ENCODE measurements around the gene DLX1.
A peak's percentile ranks its signal among the peaks of the same experiment; 100 is the strongest.

The DLX1 gene

DNA sequence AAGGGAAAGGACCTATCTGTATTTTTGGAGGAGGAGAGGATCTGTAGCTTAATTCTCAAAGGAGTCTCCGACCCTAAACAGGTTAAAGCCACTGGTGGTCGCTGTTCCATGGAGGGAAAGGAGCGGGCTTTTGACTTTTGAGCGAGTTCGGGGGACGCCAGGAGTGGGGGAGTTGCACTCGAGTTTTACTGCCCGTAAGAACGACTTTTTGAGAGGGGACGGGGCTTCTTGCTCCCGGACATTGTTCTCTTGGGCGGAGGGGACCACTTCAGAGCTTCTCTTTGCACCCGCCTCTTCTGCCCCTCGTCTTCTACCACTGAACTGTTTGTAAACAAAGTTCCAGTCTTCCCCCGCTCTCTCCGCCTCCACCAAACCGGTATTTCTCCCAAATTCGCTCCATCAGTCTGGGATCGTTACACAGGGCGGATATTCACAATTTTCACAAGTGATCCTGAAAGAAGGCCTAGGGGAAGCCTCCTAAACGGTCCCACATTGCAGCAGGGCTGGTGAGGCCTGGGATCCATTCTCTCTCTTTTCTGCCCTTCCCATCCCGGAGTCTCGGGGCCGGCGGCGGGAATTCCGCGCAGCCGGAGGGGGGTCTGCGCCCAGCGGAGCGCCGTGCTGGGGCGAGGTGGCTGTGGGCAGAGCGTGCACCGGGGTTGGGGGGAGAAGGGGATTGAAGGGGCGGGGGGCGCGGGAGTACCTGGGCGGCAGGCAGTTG, 10.8 kb downstream of the DLX1 start:
- DNase-seq (ENCODE audit: low read depth, low spot score), result no peak
- peak overlapping the region; percentile 96 for H3K27ac ChIP-seq

DNA sequence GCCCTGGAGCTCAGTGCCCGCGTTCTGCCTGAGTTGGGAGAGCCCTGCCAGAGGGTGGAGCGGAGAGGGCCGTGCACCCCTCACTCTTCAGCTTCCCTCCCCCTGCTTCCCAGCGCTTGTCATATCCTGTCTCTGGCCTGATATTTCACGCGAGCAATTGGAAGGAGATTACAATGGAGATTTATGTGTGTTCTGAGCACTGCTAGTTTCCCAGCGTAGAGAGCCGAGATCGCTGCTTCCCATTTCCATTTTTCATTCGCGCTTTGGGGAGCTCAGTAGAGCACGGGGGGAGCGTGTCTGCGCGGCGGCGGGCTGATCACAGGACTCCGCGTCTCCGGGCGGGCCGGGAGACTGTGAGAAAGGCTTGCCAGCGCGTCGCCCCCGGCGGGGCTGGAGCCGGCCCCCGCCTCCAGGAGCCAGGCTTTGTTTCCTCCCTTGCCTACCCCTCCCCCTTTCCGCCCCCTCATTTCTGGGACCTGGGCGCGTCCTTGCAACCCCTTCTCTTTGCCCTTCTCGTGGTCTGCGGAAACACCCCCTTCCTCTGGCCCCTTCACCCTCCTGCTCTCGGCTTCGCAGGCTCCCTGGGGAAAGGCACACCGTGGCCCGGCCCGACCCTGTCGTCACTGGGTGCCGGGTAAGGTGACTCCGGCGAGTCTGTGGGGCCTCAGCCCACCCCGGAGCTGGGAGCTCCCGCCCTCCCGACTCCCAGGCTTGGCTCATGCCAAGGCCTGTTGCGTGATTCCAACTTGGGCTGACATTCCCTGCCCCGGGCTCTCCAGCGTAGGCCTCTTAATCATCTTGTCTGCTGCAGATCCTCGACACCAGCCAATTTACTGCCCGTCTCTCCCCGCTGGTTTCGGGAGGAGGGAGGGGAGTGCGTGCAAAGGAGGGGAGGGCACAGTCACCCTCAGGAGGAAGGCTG, 11.6 kb downstream of the DLX1 start:
- H3K27ac ChIP-seq, result peak overlapping the region; percentile 96
- DNase-seq (ENCODE audit: low read depth, low spot score), result peak; percentile 81

DNA sequence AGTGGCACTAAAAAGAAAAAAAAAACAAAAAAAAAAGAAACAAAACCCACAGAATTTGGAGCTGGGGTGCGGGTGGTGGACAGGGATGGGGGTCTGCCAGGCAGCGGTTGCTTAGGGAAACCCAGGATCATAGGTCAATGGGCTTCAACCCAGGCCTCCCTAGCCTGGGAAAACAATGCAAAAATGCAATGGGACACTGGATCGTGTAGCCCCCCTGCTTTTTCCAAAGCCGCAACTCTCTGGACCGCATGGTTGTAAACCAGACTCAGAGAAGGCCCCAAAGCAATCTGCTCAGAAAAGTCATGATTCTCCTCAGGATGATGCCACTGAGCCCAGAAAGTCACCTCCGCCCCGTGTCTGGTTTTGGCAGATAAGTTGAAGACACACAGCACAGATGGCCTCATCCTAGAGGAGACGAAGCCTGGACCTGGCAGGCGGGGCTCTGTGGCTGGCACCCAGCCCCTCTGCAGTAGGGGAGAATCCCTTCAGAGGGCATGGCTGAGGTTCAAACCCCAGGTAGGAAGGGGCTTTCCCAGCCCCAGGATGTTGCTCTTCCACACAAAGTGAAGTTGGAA, 12.3 kb downstream of the DLX1 start:
- no peak for DNase-seq (ENCODE audit: low read depth, low spot score)
- peak overlapping the region; percentile 96 for H3K27ac ChIP-seq

DNA sequence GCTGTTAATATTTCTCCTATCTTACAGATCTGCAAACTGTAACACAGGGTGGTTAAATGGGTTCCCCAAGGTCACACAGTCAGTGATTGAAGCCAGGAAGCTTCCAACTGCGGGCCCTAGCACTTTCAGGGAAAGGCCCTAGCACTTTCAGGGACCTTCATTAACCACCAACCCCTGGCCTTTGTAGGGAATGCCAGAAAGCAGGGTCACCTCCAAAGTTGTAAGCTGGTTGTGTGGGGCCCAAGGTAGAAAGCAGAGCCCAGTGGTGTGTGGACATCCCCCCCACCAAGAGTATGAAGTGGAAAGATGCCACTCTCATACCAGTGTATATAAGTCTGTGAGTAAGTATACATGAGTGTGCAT, 13.0 kb downstream of the DLX1 start:
- no peak for DNase-seq (ENCODE audit: low read depth, low spot score)
- H3K27ac ChIP-seq, result peak overlapping the region; percentile 96

DNA sequence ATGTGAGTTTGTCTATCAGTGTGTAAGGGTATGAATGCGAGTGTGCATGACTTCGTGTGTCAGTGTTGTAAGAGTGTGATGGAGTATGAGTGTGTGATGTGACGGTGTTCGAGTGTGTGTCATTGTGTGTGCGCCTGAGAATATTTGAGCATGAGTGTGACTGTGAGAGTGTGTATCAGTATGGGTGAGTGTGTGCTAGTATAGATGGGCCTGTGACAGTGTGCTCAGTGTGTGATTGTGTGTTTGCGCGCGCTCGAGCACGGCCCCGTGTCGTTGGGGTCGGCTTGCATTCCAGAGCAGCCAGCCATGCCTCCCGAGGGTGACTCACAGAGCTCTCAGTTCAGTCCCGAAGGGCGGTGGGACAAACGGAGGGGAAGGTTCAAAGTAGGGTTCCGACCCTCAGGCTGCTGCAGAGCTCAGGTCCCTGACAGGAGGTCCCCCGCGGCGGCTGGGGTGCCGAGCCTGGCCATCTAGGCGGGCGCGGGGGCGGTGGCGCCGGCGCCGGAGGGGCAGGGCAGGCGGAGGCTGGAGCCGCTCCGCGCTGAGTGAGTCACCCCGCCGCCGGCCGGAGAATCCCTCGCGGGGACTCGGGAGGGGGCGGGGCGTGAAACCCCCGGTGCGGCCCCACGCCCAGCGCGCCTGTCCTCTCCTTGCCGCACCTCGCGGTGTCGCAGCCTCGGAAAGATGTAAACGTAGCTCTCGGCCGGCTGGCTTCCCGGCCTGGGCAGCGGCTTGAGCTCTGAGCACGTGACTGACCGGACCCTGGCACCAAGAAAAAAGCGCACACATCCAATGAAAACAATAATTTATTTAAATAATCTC, 13.6 kb downstream of the DLX1 start:
- no peak for DNase-seq (ENCODE audit: low read depth, low spot score)
- H3K27ac ChIP-seq, result peak overlapping the region; percentile 96

DNA sequence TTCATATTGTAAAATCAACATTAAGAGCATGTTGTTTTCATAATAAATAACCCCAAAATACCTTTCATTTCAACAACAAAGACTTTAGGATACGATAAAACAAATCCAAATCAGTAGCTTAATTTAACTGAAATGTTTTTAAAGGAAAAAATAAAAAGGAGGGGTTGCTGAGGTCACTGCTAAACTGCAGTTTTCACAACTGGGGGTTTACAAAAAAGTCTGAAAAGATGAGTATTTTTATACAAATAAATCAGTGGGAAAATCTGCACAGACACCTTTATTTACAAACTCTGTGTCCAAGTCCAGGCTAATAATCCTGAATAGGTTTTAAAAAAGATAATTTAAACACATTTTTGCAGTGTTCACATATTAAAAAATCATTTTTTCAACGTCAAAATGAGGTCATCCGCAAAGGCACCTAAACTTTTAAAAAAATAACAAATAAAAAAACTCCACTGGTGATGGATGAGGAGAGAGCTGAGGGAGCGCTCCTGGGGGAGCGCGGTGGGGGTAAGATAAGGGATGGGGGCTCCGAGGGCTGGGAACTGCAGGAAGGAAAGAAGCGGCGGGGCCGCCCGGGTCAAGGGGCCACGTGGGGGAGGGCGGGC, 14.3 kb downstream of the DLX1 start:
- DNase-seq (ENCODE audit: low read depth, low spot score), result no peak
- peak overlapping the region; percentile 96 for H3K27ac ChIP-seq

DNA sequence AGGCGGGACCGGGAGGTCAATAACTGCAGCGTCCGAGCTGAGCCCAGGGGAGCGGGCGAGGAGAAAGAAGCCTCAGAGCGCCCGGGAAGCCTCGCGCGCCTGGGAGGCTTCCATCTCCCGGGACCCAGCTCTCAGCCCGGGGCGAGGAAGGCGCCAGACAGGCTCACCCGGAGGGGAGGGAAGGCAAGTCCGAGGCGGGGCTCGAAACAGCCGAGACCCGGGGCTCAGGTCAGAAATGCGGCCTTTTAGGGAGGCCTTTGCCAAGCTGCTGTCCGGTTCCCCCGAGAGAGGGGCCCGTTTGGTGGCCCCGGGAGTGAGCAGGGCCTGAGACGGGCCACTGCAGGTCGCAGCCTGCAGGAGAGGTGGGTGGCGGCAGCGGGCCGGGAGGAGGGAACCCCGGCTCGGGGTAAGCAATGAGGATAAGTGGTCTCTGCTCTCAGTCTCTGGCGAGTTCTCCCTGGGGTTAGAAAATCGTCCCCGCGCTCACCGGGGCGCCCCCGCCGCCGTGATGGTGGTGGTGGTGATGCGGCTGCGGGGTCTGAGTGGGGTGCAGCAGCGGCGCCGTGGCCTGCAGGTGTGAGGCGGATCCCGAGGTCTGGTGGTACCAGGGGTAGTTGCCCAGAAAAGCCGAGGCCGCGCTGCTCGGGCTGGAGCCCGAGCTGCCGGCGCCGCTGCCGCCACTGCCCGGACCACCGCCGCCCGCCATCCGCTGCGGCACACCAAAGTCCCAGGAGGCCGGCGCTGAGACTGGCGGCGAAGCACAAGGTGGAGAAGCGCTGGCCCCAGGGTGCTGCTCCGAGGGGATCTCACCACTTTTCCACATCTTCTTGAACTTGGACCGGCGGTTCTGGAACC, 15.0 kb downstream of the DLX1 start:
- H3K27ac ChIP-seq, result no peak overlapping the region
- no peak for DNase-seq (ENCODE audit: low read depth, low spot score)

DNA sequence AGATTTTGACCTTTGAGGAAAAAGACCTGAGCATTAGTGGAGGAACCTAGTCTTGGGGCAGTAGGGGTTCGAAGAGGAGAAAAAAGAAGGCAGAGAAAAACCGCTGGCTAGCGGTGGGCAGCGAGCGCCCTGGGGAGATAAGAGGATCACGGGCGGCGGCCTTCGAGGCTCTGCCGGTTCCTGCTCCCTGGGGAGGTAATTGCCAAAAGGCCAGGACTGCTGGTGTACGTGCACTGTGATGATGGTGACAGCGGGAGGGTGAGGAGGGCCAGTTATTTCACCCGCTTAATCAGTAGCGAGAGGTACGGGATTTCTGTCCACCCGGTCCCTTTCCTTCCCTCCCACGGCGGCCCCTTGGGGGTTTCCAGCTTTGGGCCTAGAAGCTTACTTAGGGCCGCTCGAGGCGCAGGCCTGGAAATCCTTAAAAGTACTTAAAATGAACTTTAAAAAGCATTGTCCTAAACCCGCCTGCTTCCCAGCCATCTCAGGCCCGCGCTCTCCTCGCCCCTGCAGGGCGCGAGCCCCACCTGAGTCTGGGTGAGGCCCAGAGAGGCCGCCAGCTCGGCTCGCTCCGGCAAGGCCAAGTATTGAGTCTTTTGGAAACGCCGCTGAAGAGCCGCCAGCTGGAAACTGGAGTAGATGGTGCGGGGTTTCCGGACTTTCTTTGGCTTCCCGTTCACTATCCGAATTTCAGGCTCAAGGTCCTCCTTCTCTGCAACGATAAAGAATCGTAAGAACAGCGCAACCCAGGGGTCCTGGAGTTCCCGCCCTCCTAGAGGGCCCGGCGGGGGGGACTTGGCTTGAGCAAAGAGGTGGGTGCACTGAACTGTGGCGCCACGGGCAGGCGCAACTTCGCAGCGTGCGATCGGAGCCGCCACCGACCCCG, 15.9 kb downstream of the DLX1 start:
- DNase-seq (ENCODE audit: low read depth, low spot score), result no peak
- no peak overlapping the region for H3K27ac ChIP-seq

DNA sequence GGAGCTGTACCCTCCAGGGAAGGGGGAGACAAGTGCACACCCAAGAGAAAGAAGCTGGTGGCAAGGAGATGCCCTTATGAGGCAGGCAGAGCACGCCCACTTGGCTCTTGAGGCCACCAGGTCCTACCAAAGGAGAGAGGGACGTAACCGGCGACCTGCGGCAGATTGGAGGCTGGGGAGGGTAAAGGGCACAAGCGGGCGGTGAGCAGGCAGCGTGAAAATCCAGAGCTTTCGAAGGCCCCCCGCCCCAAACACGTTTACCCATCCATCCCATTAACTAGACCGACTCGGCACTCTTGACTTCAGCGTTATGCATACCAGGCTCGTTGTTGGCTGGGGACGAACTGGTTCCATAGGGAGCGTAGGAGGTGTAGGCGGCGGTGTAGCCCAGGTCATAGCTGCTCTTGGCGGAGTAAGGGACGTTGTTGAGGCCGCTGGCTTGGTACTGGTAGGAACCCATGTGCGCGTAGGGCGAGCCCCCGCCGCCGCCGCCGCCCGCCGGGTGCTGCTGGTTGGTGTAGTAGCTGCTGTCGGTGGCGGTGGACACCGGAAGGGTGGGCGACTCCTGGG, 16.6 kb downstream of the DLX1 start:
- DNase-seq (ENCODE audit: low read depth, low spot score), result no peak
- peak overlapping the region; percentile 20 for H3K27ac ChIP-seq

DNA sequence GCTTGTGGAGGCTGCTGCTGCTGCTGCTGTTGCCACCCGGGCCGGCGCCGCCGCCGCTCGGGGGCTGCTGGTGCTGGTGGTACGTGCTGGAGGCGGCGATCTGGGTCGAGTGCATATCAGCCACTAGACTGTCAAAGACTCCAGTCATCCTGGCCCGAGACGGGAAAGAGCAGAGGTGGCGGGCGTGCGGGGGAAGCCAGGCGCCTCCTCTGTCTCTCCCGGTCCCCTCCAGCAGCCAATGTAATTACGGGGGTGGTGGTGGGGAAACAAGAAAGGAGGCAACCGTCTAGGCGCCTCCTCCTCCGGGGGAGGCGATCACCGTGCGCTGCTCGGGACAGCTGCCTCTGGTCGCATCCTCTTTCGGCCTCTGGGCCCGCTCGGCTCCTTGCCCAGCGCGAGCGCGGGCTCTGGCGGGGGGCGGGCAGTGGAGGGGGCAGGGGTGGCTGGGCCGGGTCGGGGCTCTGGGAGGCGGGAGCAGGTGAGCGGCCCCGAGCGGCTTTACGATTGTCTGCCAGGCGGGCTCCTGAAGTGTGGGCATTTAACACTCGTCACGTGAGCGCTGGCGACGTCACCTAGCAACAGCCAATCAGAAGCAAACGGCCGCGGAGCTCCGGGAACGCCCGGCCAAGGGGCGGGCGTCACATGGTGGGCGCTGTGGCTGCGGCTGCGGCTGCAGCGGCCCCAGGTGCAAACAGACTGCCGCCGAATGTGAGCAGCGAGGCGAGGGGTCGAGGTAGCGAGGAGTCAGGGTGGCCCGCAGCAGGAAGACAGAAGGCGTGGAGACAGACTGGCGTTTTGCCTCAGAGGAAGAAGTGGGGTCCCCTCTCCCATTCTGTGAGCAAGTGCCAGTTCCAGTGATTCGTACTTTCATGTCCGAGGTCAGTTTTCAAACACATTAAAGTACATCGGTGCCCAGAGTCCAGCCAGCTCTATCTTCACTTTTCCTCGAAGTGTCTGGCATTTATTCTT, 17.4 kb downstream of the DLX1 start, which contains the start of gene DLX2:
TSS of gene DLX2 (minus strand) at position 510 of the 969 bp plus-strand sequence. CDS start at position 148, 362 bp downstream.
- H3K27ac ChIP-seq, result peak within 1 kb of the TSS; percentile 20
- DNase-seq (ENCODE audit: low read depth, low spot score), result no peak

DNA sequence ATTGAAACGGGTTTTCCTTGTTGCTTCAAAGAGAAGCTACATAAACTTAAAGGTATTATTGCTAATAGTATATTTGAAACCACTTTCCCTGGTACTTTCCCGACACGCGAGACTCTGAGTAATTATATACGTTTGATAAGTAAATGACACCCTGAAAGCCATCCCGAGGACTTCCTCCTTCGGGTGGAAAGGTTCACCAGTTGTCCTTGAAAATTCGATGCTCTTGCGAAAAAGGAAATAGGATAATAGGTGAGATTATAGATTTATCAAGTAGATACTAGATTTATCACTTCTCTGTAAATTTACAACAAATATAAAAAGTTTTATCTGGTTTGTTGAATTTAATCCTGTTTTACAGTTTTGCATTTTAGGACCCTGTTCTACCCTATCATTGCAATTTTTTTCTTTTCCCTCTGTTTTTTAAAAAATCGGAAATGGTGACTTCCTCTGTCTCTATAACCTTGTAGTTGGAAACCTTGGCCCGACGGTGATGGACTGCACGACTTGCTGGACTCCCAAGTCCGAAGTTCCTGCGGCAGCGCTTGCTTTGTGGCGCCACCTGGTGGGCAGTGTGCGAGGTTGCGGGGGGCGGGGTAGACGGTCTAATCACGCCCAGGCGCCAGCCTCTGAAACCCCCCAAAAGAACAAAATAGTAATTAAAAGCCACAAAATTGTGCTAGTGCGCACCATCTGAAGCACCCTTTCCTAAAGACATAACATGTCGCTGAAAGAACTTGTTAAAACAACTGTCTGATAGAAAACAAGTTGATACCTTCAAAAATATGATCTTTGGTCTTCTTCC, 18.4 kb downstream of the DLX1 start:
- no peak overlapping the region for H3K27ac ChIP-seq
- no peak for DNase-seq (ENCODE audit: low read depth, low spot score)

DNA sequence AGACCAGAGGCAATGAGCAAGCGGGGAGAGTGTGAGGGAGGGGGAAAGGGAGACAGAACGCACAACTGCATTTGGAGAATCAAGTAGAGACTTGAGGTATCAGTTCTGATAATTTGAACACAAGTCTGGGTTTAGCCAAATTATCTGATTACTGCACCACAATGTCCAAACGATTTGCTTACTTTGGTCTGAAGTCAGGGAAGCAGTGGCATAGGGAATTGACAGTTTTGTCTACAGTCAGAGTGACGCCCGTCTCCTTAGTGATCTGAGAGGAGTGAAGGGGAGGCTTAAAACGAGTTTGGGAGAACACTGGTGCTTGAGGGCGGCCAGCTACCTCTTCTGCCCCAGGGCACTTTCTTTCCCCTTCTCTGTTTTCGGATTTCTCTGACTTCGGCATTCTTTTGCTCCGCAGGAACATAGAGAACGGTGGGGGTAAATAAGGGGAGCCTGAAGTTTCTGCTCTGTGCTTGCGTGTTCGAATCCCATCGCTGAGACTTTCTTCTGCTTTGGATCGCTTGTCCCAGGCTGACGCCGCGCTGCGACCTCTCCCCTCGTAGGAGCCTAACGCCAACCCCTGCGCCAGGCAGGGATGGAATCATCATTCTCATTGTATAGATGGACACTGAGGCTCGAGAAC, 20.3 kb downstream of the DLX1 start:
- no peak for DNase-seq (ENCODE audit: low read depth, low spot score)
- no peak overlapping the region for H3K27ac ChIP-seq

DNA sequence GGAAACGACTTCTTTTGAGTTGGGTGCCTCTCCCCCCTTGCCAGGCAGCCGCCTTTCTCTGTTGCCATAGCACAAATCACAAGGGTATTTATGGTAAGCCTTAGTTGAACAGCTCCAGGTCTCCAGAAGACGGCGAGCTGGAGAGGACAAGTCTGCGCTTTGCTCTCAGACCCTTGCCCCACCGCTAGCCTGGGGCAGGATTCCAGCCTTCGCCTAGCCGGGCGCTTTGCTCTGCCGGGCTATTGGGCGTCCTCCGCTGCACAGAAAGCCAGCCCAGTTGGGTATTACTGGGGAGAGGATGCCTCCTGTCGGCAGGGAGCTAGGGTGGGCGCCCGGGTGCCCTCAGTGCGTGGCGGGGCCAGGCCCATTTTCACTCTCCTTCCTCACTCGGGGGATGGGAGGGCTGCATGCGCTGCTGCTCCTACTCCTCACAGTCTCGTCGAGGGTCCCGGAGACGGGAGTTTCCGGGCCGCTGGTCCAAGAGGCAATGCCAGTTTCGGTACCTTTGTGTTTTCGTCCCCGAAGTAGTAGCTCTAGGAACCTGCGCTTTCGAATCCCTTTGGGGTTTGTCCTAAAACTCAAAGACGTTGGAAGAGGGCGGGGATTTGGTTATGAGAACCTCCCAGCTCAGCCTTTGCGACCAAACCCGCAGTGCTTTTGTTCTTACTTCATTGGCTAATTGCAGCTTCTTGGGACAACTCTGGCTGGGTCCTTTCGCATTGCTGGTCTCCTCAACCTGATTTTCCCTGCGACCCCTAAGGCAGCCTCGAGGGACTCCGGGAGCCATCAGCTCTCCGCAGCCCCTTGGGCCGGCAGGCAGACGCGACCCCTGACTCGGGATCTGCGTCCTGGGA, 21.0 kb downstream of the DLX1 start:
- H3K27ac ChIP-seq, result no peak overlapping the region
- DNase-seq (ENCODE audit: low read depth, low spot score), result no peak
